Endothelial cell of umbilical vein (primary cell): Measurements from ENCODE around the gene ATAD2B.

ENCODE experiments used
- EZH2 ChIP-seq: IDR thresholded peaks from 2 replicates; pipeline ENCODE4 v1.6.1; 2012; ENCODE audit warnings: borderline replicate concordance, low read depth, mild to moderate bottlenecking, moderate library complexity, low read length, inconsistent platforms; ENCODE audit not compliant: severe bottlenecking
- POLR2A ChIP-seq: IDR thresholded peaks from 2 replicates; pipeline ENCODE4 v1.6.1; 2012; ENCODE audit warnings: low read depth, mild to moderate bottlenecking, control low read depth, low read length
- POLR2AphosphoS5 ChIP-seq: IDR thresholded peaks from 2 replicates; pipeline ENCODE4 v1.6.1; 2012; ENCODE audit warnings: low read depth, mild to moderate bottlenecking, control low read depth, low read length, moderate library complexity; ENCODE audit not compliant: insufficient read depth
- TF ChIP-seq, protein P1 (sequence below), 2 donors: IDR thresholded peaks; 1 replicate in 1 of 2; 2 replicates in 1 of 2; pipeline ENCODE4 v1.5.1; 2011; ENCODE audit warnings: low read length in 2 of 2, mild to moderate bottlenecking in 2 of 2, moderate library complexity in 2 of 2, control low read depth in 1 of 2, inconsistent platforms in 1 of 2, low read depth in 1 of 2; ENCODE audit not compliant: insufficient read depth in 1 of 2; ENCODE audit errors: extremely low read depth in 1 of 2

DNA sequence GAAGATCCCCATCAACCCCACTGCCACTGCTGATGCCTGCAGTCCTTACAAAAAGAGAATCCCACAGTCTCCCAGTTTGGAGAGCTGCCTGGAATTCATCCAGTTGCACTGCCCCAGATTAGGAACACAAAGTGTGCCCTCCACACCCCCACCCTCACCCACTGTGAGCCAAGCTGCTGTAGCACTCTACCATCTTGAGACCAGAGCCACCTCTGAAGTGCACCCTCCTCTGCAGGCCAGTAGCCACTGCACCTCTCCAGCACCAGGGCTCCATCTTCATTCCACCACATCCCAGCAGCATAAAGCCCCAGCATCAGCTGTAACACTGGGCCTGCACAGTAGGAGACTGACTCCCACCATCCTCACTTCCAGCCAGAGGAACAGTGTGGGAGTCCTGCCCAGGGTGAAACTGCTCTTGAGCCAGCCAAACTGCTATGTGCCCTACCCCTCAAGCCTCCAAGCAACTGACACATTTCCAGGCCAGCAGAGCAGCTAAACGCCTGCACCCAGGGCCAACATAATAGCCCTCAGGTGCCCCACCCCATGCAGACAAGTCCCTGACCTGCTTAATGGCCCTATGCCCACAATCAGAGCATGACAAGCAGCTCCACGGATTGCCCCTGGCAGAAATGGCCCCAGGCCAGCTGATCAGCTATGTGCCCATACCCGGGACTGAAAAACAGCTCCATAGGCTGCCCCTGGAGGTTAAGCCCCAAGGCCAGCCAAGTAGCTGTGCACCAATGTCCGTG, 206.0 kb downstream of the ATAD2B start:
- TF ChIP-seq POLR2A (no peak), POLR2AphosphoS5 (no peak), EZH2 (no peak)
- TF ChIP-seq, protein P1, sequence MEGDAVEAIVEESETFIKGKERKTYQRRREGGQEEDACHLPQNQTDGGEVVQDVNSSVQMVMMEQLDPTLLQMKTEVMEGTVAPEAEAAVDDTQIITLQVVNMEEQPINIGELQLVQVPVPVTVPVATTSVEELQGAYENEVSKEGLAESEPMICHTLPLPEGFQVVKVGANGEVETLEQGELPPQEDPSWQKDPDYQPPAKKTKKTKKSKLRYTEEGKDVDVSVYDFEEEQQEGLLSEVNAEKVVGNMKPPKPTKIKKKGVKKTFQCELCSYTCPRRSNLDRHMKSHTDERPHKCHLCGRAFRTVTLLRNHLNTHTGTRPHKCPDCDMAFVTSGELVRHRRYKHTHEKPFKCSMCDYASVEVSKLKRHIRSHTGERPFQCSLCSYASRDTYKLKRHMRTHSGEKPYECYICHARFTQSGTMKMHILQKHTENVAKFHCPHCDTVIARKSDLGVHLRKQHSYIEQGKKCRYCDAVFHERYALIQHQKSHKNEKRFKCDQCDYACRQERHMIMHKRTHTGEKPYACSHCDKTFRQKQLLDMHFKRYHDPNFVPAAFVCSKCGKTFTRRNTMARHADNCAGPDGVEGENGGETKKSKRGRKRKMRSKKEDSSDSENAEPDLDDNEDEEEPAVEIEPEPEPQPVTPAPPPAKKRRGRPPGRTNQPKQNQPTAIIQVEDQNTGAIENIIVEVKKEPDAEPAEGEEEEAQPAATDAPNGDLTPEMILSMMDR (IDR thresholded peaks at IDR 0.05; ENCODE audit: extremely low read depth in 1 of 2, insufficient read depth in 1 of 2, low read depth in 1 of 2, low read length in 2 of 2) = no peak
